Tibial artery (tissue), 4 donors: Measurements from ENCODE around the gene PLPP4.

Source experiments
- DNase-seq, 2 donors: peaks; one replicate each; pipeline ENCODE4 v3.0.0-alpha.2; 2019
- H3K27ac ChIP-seq, 2 donors: fragments of 200-600 bp; sonication (generic) in 1 of 2; 1 replicate in 1 of 2; 2 replicates in 1 of 2; pipeline ENCODE4 v1.5.1; 2018 to 2019; ENCODE audit warnings: mild to moderate bottlenecking in 1 of 2
- H3K27me3 ChIP-seq, 2 donors: fragments of 200-600 bp; sonication (generic) in 1 of 2; one replicate each; pipeline versions ENCODE4 v1.5.1 to v1.6.0; 2016 to 2019
- H3K36me3 ChIP-seq, 3 donors: fragments of 200-600 bp; sonication (generic) in 2 of 3; one replicate each; pipeline ENCODE4 v1.5.1; 2016 to 2019; ENCODE audit warnings: mild to moderate bottlenecking in 2 of 3
- H3K4me1 ChIP-seq, 4 donors: fragments of 200-600 bp; sonication (generic) in 2 of 4; 1 replicate in 3 of 4; 2 replicates in 1 of 4; pipeline ENCODE4 v1.5.1; 2016 to 2019
- H3K4me3 ChIP-seq, 2 donors: fragments of 200-600 bp; sonication (generic) in 1 of 2; 1 replicate in 1 of 2; 2 replicates in 1 of 2; pipeline ENCODE4 v1.5.1; 2018 to 2019; ENCODE audit warnings: mild to moderate bottlenecking in 2 of 2
- H3K9me3 ChIP-seq, 3 donors: fragments of 200-600 bp; sonication (generic) in 1 of 3; one replicate each; pipeline ENCODE4 v1.5.1; 2016 to 2019
- CTCF ChIP-seq, 2 experiments: fragments of 200-600 bp in 1 of 2; fragments of 450-650 bp in 1 of 2; IDR thresholded peaks; one replicate each; pipeline ENCODE4 v1.5.1; 2017 to 2019; ENCODE audit warnings: antibody characterized with exemption in 2 of 2, mild to moderate bottlenecking in 1 of 2, moderate library complexity in 1 of 2
- intact Hi-C: fragments of 100-400 bp; cut with DNase I; formaldehyde crosslinking; loops from one replicate; pipeline ENCODE4 v1.15.0; 2023; ENCODE audit warnings: low total_unique reads

PLPP4 gene

GRCh38 chr10:120574981-120575380 is 118.0 kb downstream of the PLPP4 start:
- H3K27ac ChIP-seq: no peak overlapping the region
- no peaks in the 10 kb centered on the region for H3K27me3 ChIP-seq
- TF ChIP-seq CTCF (IDR thresholded peaks at IDR 0.05): no peak
- no peaks in the 10 kb centered on the region for H3K4me1 ChIP-seq
- H3K4me3 ChIP-seq: no peak overlapping the region
- H3K36me3 ChIP-seq: no peaks in the 10 kb centered on the region
- H3K9me3 ChIP-seq: no peaks in the 10 kb centered on the region
- no peak for DNase-seq
- intact Hi-C loops: no loop called here

DNA sequence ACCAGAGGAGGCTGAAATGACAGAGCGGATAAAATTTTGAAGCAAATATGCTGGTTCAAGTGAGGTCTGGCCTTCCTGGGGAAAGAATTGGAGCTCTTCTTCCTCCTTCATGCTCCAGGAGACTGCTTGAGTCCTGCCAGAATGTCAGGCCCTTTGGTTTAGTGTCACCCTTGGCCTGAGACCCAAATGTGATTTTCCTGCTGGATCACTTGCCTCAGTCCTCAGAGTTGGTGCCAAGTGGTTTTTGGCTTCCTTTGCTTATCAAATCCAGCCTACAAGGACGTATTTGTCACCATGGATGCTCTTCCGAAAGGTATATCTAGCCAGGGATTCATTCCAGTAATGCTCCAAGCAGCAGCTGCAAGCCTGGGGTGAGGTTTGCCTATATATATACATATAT is 118.4 kb downstream of the PLPP4 start:
- Histone ChIP-seq H3K27me3 (no peaks in the 10 kb centered on the region), H3K4me1 (no peaks in the 10 kb centered on the region), H3K36me3 (no peaks in the 10 kb centered on the region), H3K9me3 (no peaks in the 10 kb centered on the region), H3K4me3 (no peak overlapping the region), H3K27ac (no peak overlapping the region)
- intact Hi-C loops: no loop called here
- DNase-seq: no peak
- TF ChIP-seq CTCF (IDR thresholded peaks at IDR 0.05): no peak

- no peak for DNase-seq
- no peak for TF ChIP-seq CTCF (IDR thresholded peaks at IDR 0.05)
- intact Hi-C loops: no loop called here
- Histone ChIP-seq H3K27me3 (no peaks in the 10 kb centered on the region), H3K4me3 (no peak overlapping the region), H3K9me3 (no peaks in the 10 kb centered on the region), H3K27ac (no peak overlapping the region), H3K4me1 (no peaks in the 10 kb centered on the region), H3K36me3 (no peaks in the 10 kb centered on the region)
These were observed 121.1 kb downstream of the PLPP4 start for GRCh38 chr10:120578134-120578533.

GRCh38 chr10:120578890-120579289 is 121.9 kb downstream of the PLPP4 start:
- Histone ChIP-seq H3K9me3 (no peaks in the 10 kb centered on the region), H3K4me3 (no peak overlapping the region), H3K27me3 (no peaks in the 10 kb centered on the region), H3K4me1 (no peaks in the 10 kb centered on the region), H3K27ac (no peak overlapping the region), H3K36me3 (no peaks in the 10 kb centered on the region)
- no peak for TF ChIP-seq CTCF (IDR thresholded peaks at IDR 0.05)
- DNase-seq: no peak
- intact Hi-C loops: no loop called here

GRCh38 chr10:120580918-120581895 is 124.2 kb downstream of the PLPP4 start:
- Histone ChIP-seq H3K27ac (no peak overlapping the region), H3K36me3 (no peaks in the 10 kb centered on the region), H3K4me1 (no peaks in the 10 kb centered on the region), H3K9me3 (no peaks in the 10 kb centered on the region), H3K4me3 (no peak overlapping the region), H3K27me3 (no peaks in the 10 kb centered on the region)
- TF ChIP-seq CTCF (IDR thresholded peaks at IDR 0.05): no peak
- intact Hi-C loops: no loop called here
- DNase-seq: no peak
